Fibroblast of pulmonary artery (primary cell): ENCODE measurements around the gene TMEM237.
A peak's percentile ranks its signal among the peaks of the same experiment; 100 is the strongest.

Experiments
- DNase-seq: peaks from one replicate; pipeline ENCODE4 v3.0.0-alpha.2; 2010; ENCODE audit warnings: low read depth
- H3K4me3 ChIP-seq: replicated peaks from 2 replicates; pipeline ENCODE4 v1.5.1; 2011; ENCODE audit warnings: low read depth, mild to moderate bottlenecking, control low read depth, low read length, moderate library complexity
- CTCF ChIP-seq: IDR thresholded peaks from 2 replicates; pipeline ENCODE4 v1.5.1; 2011; ENCODE audit warnings: mild to moderate bottlenecking, control low read depth, low read length, inconsistent platforms; ENCODE audit errors: missing control alignments

TMEM237 gene

DNA sequence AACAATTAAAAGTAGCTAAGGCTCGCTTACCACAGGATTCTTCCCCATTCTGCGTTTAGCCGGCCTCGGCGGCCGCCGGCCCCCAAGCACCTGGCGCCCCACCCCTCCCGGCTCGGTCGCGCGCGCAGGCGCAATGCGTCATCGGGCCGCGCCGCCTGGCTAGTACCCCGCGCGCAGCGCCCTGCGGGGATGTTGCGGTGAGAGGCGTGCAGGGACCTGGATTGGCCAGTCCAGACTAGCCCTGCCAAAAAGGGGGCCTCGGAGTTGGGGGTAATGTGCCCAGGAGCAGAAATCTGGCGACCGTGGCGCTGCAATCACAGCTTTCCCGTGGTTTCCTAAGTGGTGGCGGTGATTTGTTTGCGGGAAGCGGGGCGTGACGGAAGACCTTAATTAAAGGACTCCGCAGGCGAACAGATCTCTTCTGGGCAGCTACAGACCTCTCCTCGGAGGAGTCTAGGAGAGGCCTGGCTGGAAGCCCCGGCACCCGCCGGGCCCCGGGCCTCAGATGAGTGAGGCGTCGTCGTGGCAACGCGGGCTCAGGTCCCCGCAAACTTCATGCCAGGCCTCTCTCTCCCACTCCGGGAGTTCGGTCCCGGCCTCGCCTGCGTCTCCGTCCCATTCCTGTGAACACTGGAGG, 606 bp downstream of the TMEM237 start:
- H3K4me3 ChIP-seq = peak overlapping the region; percentile 88
- no peak for TF ChIP-seq CTCF
- DNase-seq = peak; percentile 73

- H3K4me3 ChIP-seq = peak overlapping the region; percentile 88
- DNase-seq = no peak
These were observed 1.2 kb downstream of the TMEM237 start for GRCh38 chr2:201642086-201642578.

GRCh38 chr2:201639205-201639604, 4.1 kb downstream of the TMEM237 start:
- no peak for TF ChIP-seq CTCF
- no peak for DNase-seq
- H3K4me3 ChIP-seq = no peak overlapping the region

More at GRCh38 chr2:201642086-201642578, 1.2 kb downstream of the TMEM237 start:
- TF ChIP-seq CTCF = no peak

GRCh38 chr2:201638326-201638725, 5.0 kb downstream of the TMEM237 start:
- no peak for DNase-seq
- H3K4me3 ChIP-seq = no peak overlapping the region
- no peak for TF ChIP-seq CTCF

DNA sequence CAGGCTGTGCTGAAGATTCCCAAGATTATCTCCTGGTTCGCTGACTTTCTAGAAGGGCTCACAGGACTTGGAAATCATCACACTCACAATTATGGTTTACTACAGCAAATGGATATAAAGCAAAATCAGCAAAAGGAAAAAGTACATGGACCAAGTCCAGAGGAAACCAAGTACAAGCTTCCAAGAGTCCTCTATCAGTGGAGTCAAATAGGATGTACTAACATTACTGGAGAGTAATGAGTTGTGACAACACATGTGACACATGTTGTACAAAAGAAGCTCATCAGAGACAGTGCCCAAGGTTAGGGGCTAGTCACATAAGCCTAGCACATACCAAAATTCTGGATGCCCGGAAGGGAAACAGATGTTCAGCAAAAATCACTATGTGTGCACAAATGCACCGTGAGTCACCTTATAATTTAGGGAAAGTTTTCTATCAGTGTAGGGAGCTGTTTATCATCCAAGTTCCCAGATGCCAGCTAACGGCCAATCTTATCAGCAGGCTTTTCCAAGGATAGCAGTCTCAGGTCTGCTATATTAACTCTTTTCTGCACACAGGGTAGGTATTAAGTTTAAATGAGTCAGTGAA, 9.5 kb downstream of the TMEM237 start:
- no peak for TF ChIP-seq CTCF
- H3K4me3 ChIP-seq = no peak overlapping the region
- DNase-seq = no peak

- no peak for DNase-seq
- TF ChIP-seq CTCF = no peak
- H3K4me3 ChIP-seq = no peak overlapping the region
These were observed 12.3 kb downstream of the TMEM237 start for GRCh38 chr2:201631041-201631440.

DNA sequence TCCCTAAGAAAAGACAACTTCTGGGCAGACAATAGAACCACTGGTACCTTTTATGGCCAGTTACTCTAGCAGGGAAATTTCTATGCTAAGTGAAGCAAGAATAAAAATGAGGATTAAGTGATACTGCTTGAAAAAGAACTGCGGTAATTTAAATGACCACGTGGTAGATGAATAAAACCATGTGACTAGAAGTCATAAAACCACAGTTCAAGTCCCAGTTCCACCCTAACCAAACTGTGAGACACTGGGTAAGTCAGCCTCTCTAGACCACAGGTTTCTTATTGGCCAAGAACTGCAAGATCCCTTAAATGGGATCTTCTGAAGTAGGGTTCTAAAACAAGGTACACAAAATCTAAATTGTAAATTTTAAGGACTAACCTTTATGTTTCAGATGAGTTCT, 12.7 kb downstream of the TMEM237 start:
- DNase-seq = no peak
- no peak overlapping the region for H3K4me3 ChIP-seq
- no peak for TF ChIP-seq CTCF
